Progenitor cell of endocrine pancreas (in vitro differentiated cells): ENCODE measurements around the gene PPFIBP1. TPM values are rescaled to one million over a fixed set of nuclear protein-coding genes. Genes with fewer than 3 reads are reported as not detected.
"Not testable (repeated sequence)": the region's sequence is repeated elsewhere in the genome, so short reads cannot be mapped to it uniquely, and the experiment has no call there.

Experiments used
- DNase-seq: peaks from one replicate; pipeline ENCODE4 v3.0.0; 2021; ENCODE audit warnings: low spot score; ENCODE audit not compliant: unreplicated experiment
- H3K27ac Mint-ChIP-seq: 2 replicates; pipeline ENCODE4 v1.8.0; 2021; ENCODE audit warnings: mild to moderate bottlenecking, moderate library complexity, mixed read lengths
- H3K27me3 Mint-ChIP-seq: 2 replicates; pipeline ENCODE4 v1.8.0; 2021; ENCODE audit warnings: mixed read lengths
- H3K36me3 Mint-ChIP-seq: 2 replicates; pipeline ENCODE4 v1.8.0; 2022; ENCODE audit warnings: mixed read lengths; ENCODE audit not compliant: insufficient read depth
- H3K4me1 Mint-ChIP-seq: 2 replicates; pipeline ENCODE4 v1.8.0; 2021; ENCODE audit warnings: low read depth, mixed read lengths
- H3K4me3 Mint-ChIP-seq: 2 replicates; pipeline ENCODE4 v1.8.0; 2021; ENCODE audit warnings: low read depth, mild to moderate bottlenecking, moderate library complexity, mixed read lengths
- H3K9me3 Mint-ChIP-seq: 2 replicates; pipeline ENCODE4 v1.8.0; 2021; ENCODE audit warnings: low read depth, mixed read lengths
- total RNA-seq: library from RNA; stranded (reverse); gene quantifications from 2 replicates; pipeline ENCODE4 v1.2.1, GENCODE V29; 2021
- TF ChIP-seq, protein P1 (sequence below): fragments of 200-600 bp; sonication (generic); IDR thresholded peaks from one replicate; pipeline ENCODE4 v1.5.0; 2021; ENCODE audit warnings: antibody characterized with exemption, mild to moderate bottlenecking; ENCODE audit not compliant: unreplicated experiment

The PPFIBP1 gene
- total RNA-seq, 1 donor from 2014 or later, result 85.4 TPM

GRCh38 chr12:27732281-27732680 lies 208.3 kb downstream of the PPFIBP1 start:
- Mint-ChIP-seq H3K4me3 (no peak overlapping the region), H3K36me3 (peaks cover 14% of the 10 kb centered on the region), H3K4me1 (peaks cover 3% of the 10 kb centered on the region), H3K27me3 (no peaks in the 10 kb centered on the region), H3K27ac (no peak overlapping the region), H3K9me3 (no peaks in the 10 kb centered on the region)
- TF ChIP-seq, protein P1, sequence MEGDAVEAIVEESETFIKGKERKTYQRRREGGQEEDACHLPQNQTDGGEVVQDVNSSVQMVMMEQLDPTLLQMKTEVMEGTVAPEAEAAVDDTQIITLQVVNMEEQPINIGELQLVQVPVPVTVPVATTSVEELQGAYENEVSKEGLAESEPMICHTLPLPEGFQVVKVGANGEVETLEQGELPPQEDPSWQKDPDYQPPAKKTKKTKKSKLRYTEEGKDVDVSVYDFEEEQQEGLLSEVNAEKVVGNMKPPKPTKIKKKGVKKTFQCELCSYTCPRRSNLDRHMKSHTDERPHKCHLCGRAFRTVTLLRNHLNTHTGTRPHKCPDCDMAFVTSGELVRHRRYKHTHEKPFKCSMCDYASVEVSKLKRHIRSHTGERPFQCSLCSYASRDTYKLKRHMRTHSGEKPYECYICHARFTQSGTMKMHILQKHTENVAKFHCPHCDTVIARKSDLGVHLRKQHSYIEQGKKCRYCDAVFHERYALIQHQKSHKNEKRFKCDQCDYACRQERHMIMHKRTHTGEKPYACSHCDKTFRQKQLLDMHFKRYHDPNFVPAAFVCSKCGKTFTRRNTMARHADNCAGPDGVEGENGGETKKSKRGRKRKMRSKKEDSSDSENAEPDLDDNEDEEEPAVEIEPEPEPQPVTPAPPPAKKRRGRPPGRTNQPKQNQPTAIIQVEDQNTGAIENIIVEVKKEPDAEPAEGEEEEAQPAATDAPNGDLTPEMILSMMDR, result peak; percentile 37
- no peak for DNase-seq

DNA sequence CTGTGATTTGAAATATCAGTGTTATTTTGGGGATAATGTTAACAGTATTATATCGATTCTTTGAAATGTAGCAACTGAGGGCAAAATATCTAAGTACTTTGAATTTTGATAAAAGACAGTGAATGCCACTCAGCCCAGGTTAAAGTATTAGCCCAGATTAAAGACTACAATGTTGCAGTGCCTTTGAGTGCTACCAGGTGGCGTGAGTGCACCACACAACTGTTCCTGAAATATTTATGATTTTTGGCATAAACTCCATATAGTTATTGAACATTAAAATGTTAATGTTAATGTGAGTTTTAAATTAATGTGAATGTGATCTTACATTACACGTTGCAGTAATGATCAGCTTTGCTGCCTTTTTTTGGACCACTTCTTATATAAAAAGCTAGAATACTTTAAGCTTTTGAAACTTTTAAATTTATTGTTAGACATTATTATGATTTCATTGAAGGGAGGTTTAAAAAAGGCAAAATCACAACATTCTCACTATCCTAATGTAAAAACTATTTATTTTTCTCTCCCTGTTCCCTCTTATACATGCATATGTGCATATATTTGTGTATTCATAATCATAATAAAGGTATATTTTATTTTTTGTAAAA lies 209.1 kb downstream of the PPFIBP1 start:
- peaks cover 3% of the 10 kb centered on the region for H3K4me1 Mint-ChIP-seq
- no peaks in the 10 kb centered on the region for H3K27me3 Mint-ChIP-seq
- peaks cover 15% of the 10 kb centered on the region for H3K36me3 Mint-ChIP-seq
- TF ChIP-seq, protein P1, result peak; percentile 99
- DNase-seq, result no peak
- no peaks in the 10 kb centered on the region for H3K9me3 Mint-ChIP-seq
- H3K27ac Mint-ChIP-seq, result no peak overlapping the region
- H3K4me3 Mint-ChIP-seq, result no peak overlapping the region

DNA sequence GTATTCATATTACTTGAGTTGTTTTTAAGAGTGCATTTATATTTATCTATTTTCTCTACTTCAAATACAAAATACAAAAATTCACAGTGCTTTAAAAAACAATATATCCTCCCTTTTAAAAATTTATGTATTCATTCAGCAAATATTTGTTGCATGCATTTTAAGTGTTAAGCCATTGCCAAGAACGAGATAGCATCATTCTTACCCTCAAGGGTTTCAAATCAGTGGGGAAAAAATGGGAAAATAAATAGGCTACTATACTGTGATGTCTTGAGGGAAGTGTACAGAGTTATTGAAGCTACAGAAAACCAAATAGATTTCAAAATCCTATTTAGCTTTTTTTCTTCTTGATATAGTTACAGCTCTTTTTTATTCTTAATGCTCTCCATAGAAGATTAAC lies 209.8 kb downstream of the PPFIBP1 start:
- peaks cover 17% of the 10 kb centered on the region for H3K36me3 Mint-ChIP-seq
- TF ChIP-seq, protein P1, result no peak
- H3K4me1 Mint-ChIP-seq, result no peaks in the 10 kb centered on the region
- no peak for DNase-seq
- no peaks in the 10 kb centered on the region for H3K27me3 Mint-ChIP-seq
- no peaks in the 10 kb centered on the region for H3K9me3 Mint-ChIP-seq
- H3K27ac Mint-ChIP-seq, result no peak overlapping the region
- H3K4me3 Mint-ChIP-seq, result no peak overlapping the region

- H3K4me3 Mint-ChIP-seq, H3K27me3 Mint-ChIP-seq, DNase-seq, H3K4me1 Mint-ChIP-seq, H3K27ac Mint-ChIP-seq, H3K9me3 Mint-ChIP-seq: not testable (repeated sequence)
- peaks cover 19% of the 10 kb centered on the region for H3K36me3 Mint-ChIP-seq
Measured at GRCh38 chr12:27734321-27734720, 210.3 kb downstream of the PPFIBP1 start.

DNA sequence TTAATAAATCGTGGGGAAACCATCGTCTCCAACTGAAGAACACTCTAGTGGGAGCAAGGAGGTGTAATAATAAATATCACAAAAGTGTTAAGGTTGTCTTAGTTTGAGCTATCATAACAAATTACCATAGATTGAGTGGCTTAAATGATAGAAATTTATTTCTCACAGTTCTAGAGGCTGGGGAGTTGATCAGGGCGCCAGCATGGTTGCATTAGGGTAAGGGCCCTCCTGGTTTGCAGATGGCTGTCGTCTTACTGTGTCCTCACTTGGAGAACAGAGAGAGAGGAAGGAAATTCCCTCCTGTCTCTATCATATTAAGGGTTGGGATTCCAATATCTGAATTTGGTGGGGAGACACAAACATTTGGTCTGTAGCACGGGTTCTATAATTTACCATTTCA lies 219.6 kb downstream of the PPFIBP1 start:
- Mint-ChIP-seq H3K4me3 (no peak overlapping the region), H3K4me1 (no peaks in the 10 kb centered on the region), H3K9me3 (no peaks in the 10 kb centered on the region), H3K27ac (peak overlapping the region; percentile 62), H3K36me3 (peaks cover 44% of the 10 kb centered on the region), H3K27me3 (no peaks in the 10 kb centered on the region)
- TF ChIP-seq, protein P1, result no peak
- DNase-seq, result no peak

Other genes with a start within 250 kb of the PPFIBP1 start
- 26.0 and 28.8 TPM in 2 replicates for gene BMAL2, start 191.4 kb upstream of the PPFIBP1 start, total RNA-seq
- 1.4 and 1.6 TPM in 2 replicates for gene SMCO2, start 77.5 kb upstream of the PPFIBP1 start, total RNA-seq
- gene REP15, start 172.2 kb downstream of the PPFIBP1 start, total RNA-seq, result 2.8 and 3.0 TPM in 2 replicates
- 63.1 and 63.3 TPM in 2 replicates for gene MRPS35, start 186.6 kb downstream of the PPFIBP1 start, total RNA-seq